OCI-LY7 (cell line): ENCODE measurements around the gene ANO9.

ENCODE experiments used
- EZH2phosphoT487 ChIP-seq: fragments of 200-600 bp; sonication (generic); IDR thresholded peaks from 2 replicates; pipeline ENCODE4 v1.6.1; 2018; ENCODE audit warnings: low read depth, borderline replicate concordance, mild to moderate bottlenecking, mixed run types, antibody characterized with exemption, low read length, moderate library complexity, mixed read lengths
- TF ChIP-seq, protein P1 (sequence below): fragments of 200-600 bp; sonication (generic); conservative IDR thresholded peaks from 2 replicates; pipeline ENCODE4 v1.5.1; 2014; ENCODE audit warnings: mild to moderate bottlenecking, antibody characterized with exemption, low read length, moderate library complexity, mixed read lengths

DNA sequence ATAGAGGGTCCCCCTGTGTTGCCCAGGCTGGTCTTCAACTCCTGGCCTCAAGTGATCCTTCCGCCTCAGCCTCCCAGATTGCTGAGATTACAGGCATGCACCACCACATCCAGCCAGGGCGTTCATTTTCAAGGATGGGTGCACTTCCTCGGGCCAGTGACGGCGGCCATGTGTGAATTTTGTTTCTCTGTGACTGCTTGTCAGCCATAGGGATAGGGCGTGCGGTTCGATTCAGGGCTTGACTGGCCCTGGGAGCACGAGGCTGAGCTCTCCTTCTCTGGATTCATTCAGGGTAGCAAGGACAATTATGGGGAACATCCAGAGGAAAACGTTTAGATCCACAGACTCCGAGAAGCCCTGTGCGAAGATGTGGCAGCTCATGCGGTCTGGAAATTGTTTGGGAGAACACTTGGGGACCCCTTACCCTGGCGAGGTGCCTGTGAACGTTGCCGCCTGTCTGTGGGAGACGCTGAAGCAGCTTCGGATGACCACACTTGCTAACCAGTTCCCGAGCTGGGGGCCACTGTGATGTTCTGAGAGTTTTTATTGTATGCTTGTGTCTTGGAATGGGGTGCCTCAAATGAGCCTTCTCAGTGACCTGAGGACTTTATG, 11.2 kb upstream of the ANO9 start:
- TF ChIP-seq, protein P1, sequence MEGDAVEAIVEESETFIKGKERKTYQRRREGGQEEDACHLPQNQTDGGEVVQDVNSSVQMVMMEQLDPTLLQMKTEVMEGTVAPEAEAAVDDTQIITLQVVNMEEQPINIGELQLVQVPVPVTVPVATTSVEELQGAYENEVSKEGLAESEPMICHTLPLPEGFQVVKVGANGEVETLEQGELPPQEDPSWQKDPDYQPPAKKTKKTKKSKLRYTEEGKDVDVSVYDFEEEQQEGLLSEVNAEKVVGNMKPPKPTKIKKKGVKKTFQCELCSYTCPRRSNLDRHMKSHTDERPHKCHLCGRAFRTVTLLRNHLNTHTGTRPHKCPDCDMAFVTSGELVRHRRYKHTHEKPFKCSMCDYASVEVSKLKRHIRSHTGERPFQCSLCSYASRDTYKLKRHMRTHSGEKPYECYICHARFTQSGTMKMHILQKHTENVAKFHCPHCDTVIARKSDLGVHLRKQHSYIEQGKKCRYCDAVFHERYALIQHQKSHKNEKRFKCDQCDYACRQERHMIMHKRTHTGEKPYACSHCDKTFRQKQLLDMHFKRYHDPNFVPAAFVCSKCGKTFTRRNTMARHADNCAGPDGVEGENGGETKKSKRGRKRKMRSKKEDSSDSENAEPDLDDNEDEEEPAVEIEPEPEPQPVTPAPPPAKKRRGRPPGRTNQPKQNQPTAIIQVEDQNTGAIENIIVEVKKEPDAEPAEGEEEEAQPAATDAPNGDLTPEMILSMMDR: no peak
- TF ChIP-seq EZH2phosphoT487: no peak
